Heart left ventricle (tissue), 13 donors: ENCODE measurements around the gene FOXP2.

ENCODE experiments used
- CTCF ChIP-seq, 12 donors: fragments of 200-600 bp; sonication (generic) in 4 of 12; IDR thresholded peaks; one replicate each; pipeline versions ENCODE4 v1.5.0 to v1.8.0; 2018 to 2022; ENCODE audit warnings: antibody characterized with exemption in 12 of 12, mild to moderate bottlenecking in 5 of 12
- POLR2A ChIP-seq, 2 donors: fragments of 450-650 bp; IDR thresholded peaks; one replicate each; pipeline ENCODE4 v1.6.1; 2017; ENCODE audit warnings: antibody characterized with exemption in 2 of 2, mild to moderate bottlenecking in 2 of 2, moderate library complexity in 2 of 2
- donor health status: ischemic (EF 13 %, LVEDD 7.1; RV severe dilation, severe dysfunction).
- donor health status: DM: no; HTN: yes; CAD: no.
- donor health status: DM: no; HTN: no; CAD: no.
- donor health status: ischemic (EF 25% LVEDD 6.9; RV normal size, moderate dysfunction).
- donor health status: ischemic (EF 25% LVEDD 5.7; RV mildly dilated, moderate dysfunction).
- donor health status: ischemic (EF 35%, LVEDD 5.7; RV mildly dilated, moderate dysfunction).
- donor health status: nonischemic (EF 11% LVEDD 7.7; RV severe dilation, severe dysfunction).
- donor health status: DM: yes; HTN: yes; CAD: no.
- donor health status: PGD.
- donor health status: ischemic (EF 29% LVEDD 5.4; RV normal size, mild dysfunction).
- donor health status: nonischemic (EF 23%, LVEDD 6.1; RV moderate dilation, normal function).

- TF ChIP-seq CTCF (IDR thresholded peaks at IDR 0.05): no peak
- no peak for TF ChIP-seq POLR2A (IDR thresholded peaks at IDR 0.05)
Measured at GRCh38 chr7:114369294-114369693, 45.3 kb upstream of the FOXP2 start.
